H1 (cell line): ENCODE measurements around the gene TNP2. TPM values are rescaled to one million over a fixed set of nuclear protein-coding genes. Genes with fewer than 3 reads are reported as not detected.

Experiments used
- CTCF ChIA-PET: fragments of 300-600 bp; sonication (Branson Sonifier 250); formaldehyde crosslinking; loops from one replicate; lab custom pipeline; 2021; ENCODE audit not compliant: partially characterized antibody; lab: Charles Lee
- POLR2A ChIA-PET: fragments of 300-600 bp; sonication (Branson Sonifier 250); formaldehyde crosslinking; loops from one replicate; lab custom pipeline; 2021; ENCODE audit warnings: inconsistent platforms; ENCODE audit not compliant: partially characterized antibody; lab: Charles Lee
- DNase-seq, 2 experiments: peaks; one replicate each; pipeline versions ENCODE4 v3.0.0 to v3.0.0-alpha.2; 2010 to 2022; ENCODE audit warnings: low spot score in 2 of 2, low read depth in 1 of 2, mixed read lengths in 1 of 2
- FAIRE-seq: peaks from 2 replicates; lab custom pipeline; 2011; peaks lifted over from hg19 to GRCh38; lab: Jason Lieb, UNC
- H2AFZ ChIP-seq: 2 replicates; pipeline ENCODE4 v1.8.1; 2012; ENCODE audit warnings: low read length, inconsistent platforms
- H2AK5ac ChIP-seq: 2 replicates; pipeline ENCODE4 v1.6.1; 2013; ENCODE audit warnings: low read depth, low read length
- H2BK120ac ChIP-seq: replicated peaks from 2 replicates; pipeline ENCODE3; 2013; ENCODE audit warnings: low read depth, low read length, inconsistent platforms
- H2BK12ac ChIP-seq: 2 replicates; pipeline ENCODE4 v1.6.1; 2013; ENCODE audit warnings: low read depth, low read length
- H2BK15ac ChIP-seq: 2 replicates; pipeline ENCODE4 v1.6.1; 2013; ENCODE audit warnings: low read length
- H2BK20ac ChIP-seq: 2 replicates; pipeline ENCODE4 v1.6.1; 2013; ENCODE audit warnings: low read length
- H2BK5ac ChIP-seq: 2 replicates; pipeline ENCODE4 v1.6.1; 2013; ENCODE audit warnings: low read depth, low read length
- H3K14ac ChIP-seq: 2 replicates; pipeline ENCODE4 v1.6.1; 2013; ENCODE audit warnings: inconsistent platforms; ENCODE audit not compliant: insufficient read length
- H3K18ac ChIP-seq: 2 replicates; pipeline ENCODE4 v1.6.1; 2013; ENCODE audit warnings: low read length; ENCODE audit errors: extremely low read depth
- H3K23ac ChIP-seq: 2 replicates; pipeline ENCODE4 v1.6.1; 2013; ENCODE audit warnings: inconsistent platforms; ENCODE audit not compliant: insufficient read length
- H3K23me2 ChIP-seq: 2 replicates; pipeline ENCODE4 v1.6.1; 2013; ENCODE audit warnings: low read depth, low read length
- H3K27ac ChIP-seq: 2 replicates; pipeline ENCODE4 v1.6.1; 2011; ENCODE audit warnings: low read depth, low read length, inconsistent platforms
- H3K27me3 ChIP-seq, 4 experiments: replicated peaks in 1 of 4; 1 replicate in 1 of 4; 2 replicates in 3 of 4; pipeline versions ENCODE4 v1.6.1 to v1.8.1; 2011 to 2013; ENCODE audit warnings: low read length in 3 of 4, mild to moderate bottlenecking in 3 of 4, inconsistent platforms in 2 of 4, mixed read lengths in 2 of 4, moderate library complexity in 1 of 4; ENCODE audit not compliant: control insufficient read depth in 3 of 4, insufficient read depth in 3 of 4; ENCODE audit errors: extremely low read depth in 1 of 4
- H3K36me3 ChIP-seq, 4 experiments: 2 replicates each; pipeline versions ENCODE4 v1.6.1 to v1.8.1; 2011 to 2013; ENCODE audit warnings: mild to moderate bottlenecking in 4 of 4, low read length in 3 of 4, moderate library complexity in 2 of 4, control low read depth in 1 of 4, inconsistent platforms in 1 of 4; ENCODE audit not compliant: insufficient read depth in 4 of 4, control insufficient read depth in 2 of 4
- H3K4ac ChIP-seq: replicated peaks from 2 replicates; pipeline ENCODE3; 2013; ENCODE audit warnings: low read length, low read depth, mixed read lengths, inconsistent platforms; ENCODE audit not compliant: insufficient read length
- H3K4me1 ChIP-seq, 4 experiments: replicated peaks in 1 of 4; 1 replicate in 1 of 4; 2 replicates in 3 of 4; pipeline versions ENCODE4 v1.6.1 to v1.8.1; 2011 to 2013; ENCODE audit warnings: low read length in 3 of 4, inconsistent platforms in 2 of 4, mixed read lengths in 1 of 4; ENCODE audit not compliant: insufficient read depth in 4 of 4, control insufficient read depth in 3 of 4
- H3K4me2 ChIP-seq, 2 experiments: 2 replicates each; pipeline versions ENCODE4 v1.6.1 to v1.8.1; 2011 to 2013; ENCODE audit warnings: low read depth in 2 of 2, low read length in 2 of 2, control low read depth in 1 of 2, inconsistent platforms in 1 of 2, mild to moderate bottlenecking in 1 of 2; ENCODE audit not compliant: insufficient read depth in 1 of 2
- H3K4me3 ChIP-seq, 4 experiments: fragments of 200-600, 300-600 bp in 1 of 4; sonication (generic), shearing (Covaris generic), sonication (Bioruptor Twin) in 1 of 4; 2 replicates each; pipeline versions ENCODE4 v1.5.1 to v1.8.1; 2011 to 2016; ENCODE audit warnings: low read length in 4 of 4, low read depth in 3 of 4, control low read depth in 2 of 4, inconsistent platforms in 2 of 4, mild to moderate bottlenecking in 2 of 4, mixed read lengths in 1 of 4, moderate library complexity in 1 of 4; ENCODE audit not compliant: insufficient read depth in 2 of 4; ENCODE audit errors: extremely low read depth in 1 of 4
- H3K56ac ChIP-seq: replicated peaks from 2 replicates; pipeline ENCODE3; 2013; ENCODE audit warnings: low read depth, mild to moderate bottlenecking, mixed read lengths, low read length, inconsistent platforms; ENCODE audit not compliant: insufficient read length
- H3K79me1 ChIP-seq: 2 replicates; pipeline ENCODE4 v1.6.1; 2013; ENCODE audit warnings: low read depth, low read length, control low read depth
- H3K79me2 ChIP-seq, 2 experiments: 2 replicates each; pipeline versions ENCODE4 v1.6.1 to v1.8.1; 2012 to 2013; ENCODE audit warnings: low read length in 2 of 2, mild to moderate bottlenecking in 2 of 2, inconsistent platforms in 1 of 2; ENCODE audit not compliant: insufficient read depth in 2 of 2, control insufficient read depth in 1 of 2
- H3K9ac ChIP-seq, 4 experiments: replicated peaks in 1 of 4; 1 replicate in 1 of 4; 2 replicates in 3 of 4; pipeline versions ENCODE4 v1.6.1 to v1.8.1; 2011 to 2013; ENCODE audit warnings: low read depth in 3 of 4, low read length in 3 of 4, control low read depth in 2 of 4, mild to moderate bottlenecking in 2 of 4, moderate library complexity in 2 of 4, inconsistent platforms in 1 of 4; ENCODE audit errors: extremely low read depth in 1 of 4
- H3K9me3 ChIP-seq, 2 experiments: 2 replicates each; pipeline versions ENCODE4 v1.6.1 to v1.8.1; 2012 to 2013; ENCODE audit warnings: mild to moderate bottlenecking in 2 of 2, moderate library complexity in 2 of 2, control low read depth in 1 of 2, inconsistent platforms in 1 of 2, low read depth in 1 of 2, low read length in 1 of 2, mixed read lengths in 1 of 2; ENCODE audit not compliant: insufficient read depth in 2 of 2
- H4K20me1 ChIP-seq, 2 experiments: replicated peaks in 1 of 2; 2 replicates each; pipeline versions ENCODE3 to v1.8.1; 2011 to 2013; ENCODE audit warnings: inconsistent platforms in 2 of 2, low read length in 2 of 2, mild to moderate bottlenecking in 1 of 2; ENCODE audit not compliant: insufficient read depth in 2 of 2, control insufficient read depth in 1 of 2
- H4K5ac ChIP-seq: 2 replicates; pipeline ENCODE4 v1.6.1; 2013; ENCODE audit warnings: low read length, low read depth, mixed read lengths, inconsistent platforms; ENCODE audit not compliant: insufficient read length
- H4K8ac ChIP-seq: 2 replicates; pipeline ENCODE4 v1.8.0; 2013; ENCODE audit warnings: mild to moderate bottlenecking, moderate library complexity, low read length, inconsistent platforms; ENCODE audit not compliant: insufficient read depth; ENCODE audit errors: extremely low read depth
- H4K91ac ChIP-seq: replicated peaks from 2 replicates; pipeline ENCODE3; 2013; ENCODE audit warnings: low read length, mixed read lengths, inconsistent platforms; ENCODE audit not compliant: insufficient read length
- EGR1 ChIP-seq: IDR thresholded peaks from 2 replicates; pipeline ENCODE4 v1.6.1; 2011; ENCODE audit warnings: low read depth, low read length, borderline replicate concordance
- EZH2 ChIP-seq: fragments of 200-600 bp; sonication (generic); IDR thresholded peaks from 2 replicates; pipeline ENCODE4 v1.7.1; 2012; ENCODE audit warnings: low read depth, mild to moderate bottlenecking, moderate library complexity, low read length, inconsistent platforms; ENCODE audit not compliant: severe bottlenecking
- KDM1A ChIP-seq: fragments of 200-600, 300-600 bp; sonication (generic); IDR thresholded peaks from 2 replicates; pipeline ENCODE4 v1.7.1; 2016; ENCODE audit warnings: mild to moderate bottlenecking, low read length, borderline replicate concordance
- KDM5A ChIP-seq: fragments of 200-600 bp; IDR thresholded peaks from 2 replicates; pipeline ENCODE4 v1.7.1; 2012; ENCODE audit warnings: mild to moderate bottlenecking, low read length, inconsistent platforms, mixed read lengths
- NANOG ChIP-seq: IDR thresholded peaks from 2 replicates; pipeline ENCODE4 v1.6.1; 2011; ENCODE audit warnings: low read length, low read depth, mild to moderate bottlenecking, inconsistent platforms; ENCODE audit not compliant: insufficient read depth, poor library complexity, severe bottlenecking
- RFX5 ChIP-seq: IDR thresholded peaks from 2 replicates; pipeline ENCODE4 v1.6.1; 2011; ENCODE audit warnings: low read depth, low read length, improper control_type of control experiment, borderline replicate concordance
- RNF2 ChIP-seq: fragments of 200-900, 300-1000 bp; sonication (generic); IDR thresholded peaks from 2 replicates; pipeline ENCODE4 v1.7.1; 2016; ENCODE audit warnings: borderline replicate concordance, low read depth, mild to moderate bottlenecking, antibody characterized with exemption, low read length; ENCODE audit not compliant: poor library complexity, severe bottlenecking; ENCODE audit errors: missing control alignments
- SIN3A ChIP-seq, 2 experiments: IDR thresholded peaks in 1 of 2; conservative IDR thresholded peaks in 1 of 2; 2 replicates each; pipeline ENCODE4 v1.6.1; 2011 to 2012; ENCODE audit warnings: low read length in 2 of 2, improper control_type of control experiment in 1 of 2, low read depth in 1 of 2, mild to moderate bottlenecking in 1 of 2
- TAF1 ChIP-seq: IDR thresholded peaks from 2 replicates; pipeline ENCODE4 v1.6.1; 2011; ENCODE audit warnings: mild to moderate bottlenecking, low read depth, low read length
- TCF12 ChIP-seq: IDR thresholded peaks from 2 replicates; pipeline ENCODE4 v1.6.1; 2011; ENCODE audit warnings: low read depth, mild to moderate bottlenecking, low read length
- WGBS, 2 experiments: shearing (Covaris generic) in 1 of 2; methylation state at CpG; one replicate each; pipeline versions ENCODE4 v1.1.6 to v1.1.7; 2013 to 2015; ENCODE audit warnings: low lambda C conversion rate in 2 of 2, mixed read lengths in 2 of 2, inconsistent platforms in 1 of 2, low coverage in 1 of 2, missing lambda C conversion rate in 1 of 2; ENCODE audit not compliant: insufficient replicate concordance in 2 of 2, insufficient coverage in 1 of 2, insufficient read length in 1 of 2; ENCODE audit errors: extremely low coverage in 1 of 2, missing lambda C conversion rate in 1 of 2; 5-methylcytosine and 5-hydroxymethylcytosine counted together
- polyA plus RNA-seq, 7 experiments: library from polyadenylated mRNA; depleted of rRNA in 3 of 7; stranded (reverse) in 5 of 7; unstranded in 2 of 7; fragments of >200 nt in 5 of 7; fragments of 200-250 nt in 2 of 7; gene quantifications; 1 replicate in 5 of 7; 2 replicates in 1 of 7; 4 replicates in 1 of 7; pipeline versions ENCODE4 v1.2.1 to v1.2.3, GENCODE V29; 2011 to 2013; ENCODE audit warnings: missing spikeins in 2 of 7, mixed read lengths in 2 of 7
- total RNA-seq: library from RNA; stranded (reverse); fragmentation: NEBNext Ultra II Directional; extraction: Animal tissue kit (Norgen Biotek cat#: 25700); gene quantifications from 2 replicates; pipeline ENCODE4 v1.2.1, GENCODE V29; 2021

TNP2 gene
- total and polyA plus RNA-seq, 2 of the 8 experiments (the other 6 are each of a cell fraction or from before 2014, with no cell fraction given): not detected

DNA sequence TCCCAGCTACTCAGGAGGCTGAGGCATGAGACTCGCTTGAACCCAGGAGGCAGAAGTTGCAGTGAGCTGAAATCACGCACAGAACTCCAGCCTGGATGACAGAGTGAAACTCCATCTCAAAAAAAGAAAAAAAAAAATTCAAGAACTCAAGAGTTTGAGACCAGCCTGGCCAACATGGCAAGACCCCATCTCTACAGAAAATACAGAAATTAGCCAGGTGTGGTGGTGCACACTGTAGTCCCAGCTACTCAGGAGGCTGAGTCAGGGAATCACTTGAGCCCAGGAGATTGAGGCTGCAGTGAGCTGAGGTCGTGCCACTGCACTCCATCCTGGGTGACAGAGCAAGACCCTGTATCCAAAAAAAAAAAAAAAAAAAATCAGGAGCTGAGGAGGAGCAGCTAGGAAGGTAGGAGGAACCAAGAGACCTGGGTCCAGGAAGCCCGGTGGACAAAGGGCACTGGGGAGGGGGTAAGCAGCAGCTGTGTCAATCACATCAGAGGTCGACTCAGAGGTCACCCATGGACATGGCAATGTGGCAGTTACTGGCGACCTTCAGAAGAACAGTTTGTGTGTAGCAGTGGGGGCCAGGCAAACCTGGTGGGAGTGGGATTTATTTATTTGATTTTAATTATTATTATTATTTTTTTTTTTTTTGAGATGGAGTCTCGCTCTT is 23.1 kb upstream of the TNP2 start:
- no peak overlapping the region for H4K8ac ChIP-seq
- no peak overlapping the region for H2AFZ ChIP-seq
- no peak overlapping the region for H3K4ac ChIP-seq
- FAIRE-seq: no peak
- H3K56ac ChIP-seq: no peak overlapping the region
- peaks cover 0 to 11% (median 2%) of the 10 kb centered on the region in 4 experiments; a peak in 5 of 7 replicates for H3K4me1 ChIP-seq
- H3K9ac ChIP-seq: no peak overlapping the region
- no peaks in the 10 kb centered on the region for H3K9me3 ChIP-seq
- no peak overlapping the region for H4K5ac ChIP-seq
- no peaks in the 10 kb centered on the region for H4K20me1 ChIP-seq
- WGBS, 2 experiments: 93% methylated on average over 7 of the region's 7 CpGs; no CpG with 5 or more reads in 1 of the 2 experiments
- peak overlapping the region; percentile 32; the same call in 1 of the 2 replicates for H3K18ac ChIP-seq
- POLR2A ChIA-PET: interaction anchor here (1.1 to 2.1 kb wide), 4 partner anchors 9 to 80 kb away, joined by 5 to 9 read pairs (median 5); partner anchors contain the start of gene SOCS1
- no peak for TF ChIP-seq EGR1
- TF ChIP-seq EZH2: no peak
- TF ChIP-seq KDM5A: no peak
- TF ChIP-seq SIN3A (conservative IDR thresholded peaks at IDR 0.05 in 1 of 2, IDR thresholded peaks at IDR 0.05 in 1 of 2; ENCODE audit: low read depth in 1 of 2, low read length in 2 of 2): no peak
- TF ChIP-seq RFX5: no peak
- TF ChIP-seq RNF2: no peak
- TF ChIP-seq TCF12: no peak
- TF ChIP-seq NANOG: no peak
- no peak for TF ChIP-seq TAF1
- TF ChIP-seq KDM1A: no peak
- TF ChIP-seq, all 59 proteins: peak for 0
- Histone ChIP-seq H3K23me2 (no peaks in the 10 kb centered on the region), H3K27me3 (peaks cover 0 to 2% (median 1%) of the 10 kb centered on the region in 4 experiments; a peak in 1 of 7 replicates), H2AK5ac (0 out of 2 replicates have a peak overlapping the region, but pooled peaks have one; percentile 53), H3K23ac (no peak overlapping the region), H3K79me1 (no peaks in the 10 kb centered on the region), H3K27ac (no peak overlapping the region), H3K79me2 (no peaks in the 10 kb centered on the region), H2BK20ac (no peak overlapping the region), H2BK12ac (no peak overlapping the region), H2BK5ac (0 out of 2 replicates have a peak overlapping the region, but pooled peaks have one; percentile 10), H4K91ac (no peak overlapping the region), H3K4me2 (no peak overlapping the region), H3K36me3 (no peaks in the 10 kb centered on the region), H2BK15ac (no peak overlapping the region), H3K14ac (no peak overlapping the region), H2BK120ac (no peak overlapping the region), H3K4me3 (no peak overlapping the region)
- DNase-seq: no peak
- CTCF ChIA-PET: interaction anchor here (0.6 to 2.4 kb wide), 7 partner anchors 11 to 100 kb away, joined by 3 to 7 read pairs (median 3); partner anchors contain the start of gene SOCS1
